ENCODE measurements around the gene METTL27.

DNA sequence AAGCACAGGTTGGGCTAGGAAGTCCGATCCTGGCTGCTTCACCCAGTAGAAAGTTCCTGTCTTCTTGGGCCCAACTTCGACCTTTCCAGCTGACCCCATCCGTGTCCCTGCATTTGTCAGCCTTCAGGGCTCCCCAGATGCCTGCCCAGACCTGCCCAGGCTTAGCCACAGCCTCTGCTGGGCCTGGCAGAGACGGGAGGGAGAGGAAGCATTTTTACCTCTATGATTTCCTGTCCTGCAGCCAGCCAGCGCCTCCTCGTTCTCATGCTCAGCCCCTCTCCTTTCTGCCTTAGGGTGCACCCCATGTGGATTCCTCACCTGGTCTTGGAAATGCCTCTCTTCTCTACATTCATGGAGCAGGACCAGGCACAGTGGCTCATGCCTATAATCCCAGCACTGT, 3.7 kb downstream of the METTL27 start:
- TF ChIP-seq POLR2AphosphoS5 (IDR thresholded peaks at IDR 0.05; ENCODE audit: low read depth, low read length), result no peak
- TF ChIP-seq POLR2A (IDR thresholded peaks at IDR 0.05; ENCODE audit: low read depth, low read length), result no peak
- no peak for TF ChIP-seq PAX5 (IDR thresholded peaks at IDR 0.05; ENCODE audit: insufficient read depth, low read length, severe bottlenecking)

Data from GM12891 (cell line).